ENCODE measurements around the gene CD79B. TPM values are rescaled to one million over a fixed set of nuclear protein-coding genes. Genes with fewer than 3 reads are reported as not detected.
"Not testable (repeated sequence)": the region's sequence is repeated elsewhere in the genome, so short reads cannot be mapped to it uniquely, and the experiment has no call there.

The CD79B gene
- total and polyA plus RNA-seq, 2 experiments from 2014 or later = 1.3 to 2.5 TPM

DNA sequence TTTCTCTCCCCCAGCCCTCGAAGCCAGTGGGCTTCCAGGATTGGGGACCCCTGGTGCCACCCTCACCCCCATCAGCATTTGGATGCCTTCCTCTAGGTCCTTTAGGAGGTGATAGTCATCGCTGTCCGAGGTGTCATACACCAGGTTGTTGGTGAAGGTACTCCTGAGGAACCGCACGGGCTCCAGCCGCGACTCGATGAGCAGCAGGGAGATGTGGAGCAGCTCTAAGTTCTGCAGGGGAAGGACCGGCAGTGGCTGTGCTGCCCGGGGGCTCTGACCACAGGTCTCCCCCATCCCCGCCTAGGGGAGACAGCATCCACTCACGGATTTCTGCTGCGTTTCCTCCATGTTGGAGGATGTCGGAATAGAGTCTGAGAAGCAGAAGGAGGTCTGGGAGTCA is 22.0 kb downstream of the CD79B start:
- H3K36me3 ChIP-seq (ENCODE audit: insufficient read depth) = no peaks in the 10 kb centered on the region
- Mint-ChIP-seq H3K27me3 (ENCODE audit: insufficient read depth, low read depth, poor library complexity) (peaks cover 7% of the 10 kb centered on the region), H3K4me3 (no peak overlapping the region), H3K36me3 (ENCODE audit: low read depth) (no peaks in the 10 kb centered on the region), H3K27ac (no peak overlapping the region), H3K9me3 (no peaks in the 10 kb centered on the region), H3K4me1 (peaks cover 20% of the 10 kb centered on the region)
- H3F3A ChIP-seq (replicated peaks; ENCODE audit: low read depth) = no peaks in the 10 kb centered on the region
- no peak for TF ChIP-seq POLR2AphosphoS5 (IDR thresholded peaks at IDR 0.05; ENCODE audit: low read depth)
- TF ChIP-seq CREB1 (CRISPR knock-in tag; IDR thresholded peaks at IDR 0.05; ENCODE audit: low read depth) = no peak
- no peak for TF ChIP-seq EZH2 (IDR thresholded peaks at IDR 0.05; ENCODE audit: low read depth, unreplicated experiment)
- TF ChIP-seq ZNF331 (CRISPR knock-in tag; IDR thresholded peaks at IDR 0.05; ENCODE audit: low read depth) = no peak
- TF ChIP-seq, protein P1, sequence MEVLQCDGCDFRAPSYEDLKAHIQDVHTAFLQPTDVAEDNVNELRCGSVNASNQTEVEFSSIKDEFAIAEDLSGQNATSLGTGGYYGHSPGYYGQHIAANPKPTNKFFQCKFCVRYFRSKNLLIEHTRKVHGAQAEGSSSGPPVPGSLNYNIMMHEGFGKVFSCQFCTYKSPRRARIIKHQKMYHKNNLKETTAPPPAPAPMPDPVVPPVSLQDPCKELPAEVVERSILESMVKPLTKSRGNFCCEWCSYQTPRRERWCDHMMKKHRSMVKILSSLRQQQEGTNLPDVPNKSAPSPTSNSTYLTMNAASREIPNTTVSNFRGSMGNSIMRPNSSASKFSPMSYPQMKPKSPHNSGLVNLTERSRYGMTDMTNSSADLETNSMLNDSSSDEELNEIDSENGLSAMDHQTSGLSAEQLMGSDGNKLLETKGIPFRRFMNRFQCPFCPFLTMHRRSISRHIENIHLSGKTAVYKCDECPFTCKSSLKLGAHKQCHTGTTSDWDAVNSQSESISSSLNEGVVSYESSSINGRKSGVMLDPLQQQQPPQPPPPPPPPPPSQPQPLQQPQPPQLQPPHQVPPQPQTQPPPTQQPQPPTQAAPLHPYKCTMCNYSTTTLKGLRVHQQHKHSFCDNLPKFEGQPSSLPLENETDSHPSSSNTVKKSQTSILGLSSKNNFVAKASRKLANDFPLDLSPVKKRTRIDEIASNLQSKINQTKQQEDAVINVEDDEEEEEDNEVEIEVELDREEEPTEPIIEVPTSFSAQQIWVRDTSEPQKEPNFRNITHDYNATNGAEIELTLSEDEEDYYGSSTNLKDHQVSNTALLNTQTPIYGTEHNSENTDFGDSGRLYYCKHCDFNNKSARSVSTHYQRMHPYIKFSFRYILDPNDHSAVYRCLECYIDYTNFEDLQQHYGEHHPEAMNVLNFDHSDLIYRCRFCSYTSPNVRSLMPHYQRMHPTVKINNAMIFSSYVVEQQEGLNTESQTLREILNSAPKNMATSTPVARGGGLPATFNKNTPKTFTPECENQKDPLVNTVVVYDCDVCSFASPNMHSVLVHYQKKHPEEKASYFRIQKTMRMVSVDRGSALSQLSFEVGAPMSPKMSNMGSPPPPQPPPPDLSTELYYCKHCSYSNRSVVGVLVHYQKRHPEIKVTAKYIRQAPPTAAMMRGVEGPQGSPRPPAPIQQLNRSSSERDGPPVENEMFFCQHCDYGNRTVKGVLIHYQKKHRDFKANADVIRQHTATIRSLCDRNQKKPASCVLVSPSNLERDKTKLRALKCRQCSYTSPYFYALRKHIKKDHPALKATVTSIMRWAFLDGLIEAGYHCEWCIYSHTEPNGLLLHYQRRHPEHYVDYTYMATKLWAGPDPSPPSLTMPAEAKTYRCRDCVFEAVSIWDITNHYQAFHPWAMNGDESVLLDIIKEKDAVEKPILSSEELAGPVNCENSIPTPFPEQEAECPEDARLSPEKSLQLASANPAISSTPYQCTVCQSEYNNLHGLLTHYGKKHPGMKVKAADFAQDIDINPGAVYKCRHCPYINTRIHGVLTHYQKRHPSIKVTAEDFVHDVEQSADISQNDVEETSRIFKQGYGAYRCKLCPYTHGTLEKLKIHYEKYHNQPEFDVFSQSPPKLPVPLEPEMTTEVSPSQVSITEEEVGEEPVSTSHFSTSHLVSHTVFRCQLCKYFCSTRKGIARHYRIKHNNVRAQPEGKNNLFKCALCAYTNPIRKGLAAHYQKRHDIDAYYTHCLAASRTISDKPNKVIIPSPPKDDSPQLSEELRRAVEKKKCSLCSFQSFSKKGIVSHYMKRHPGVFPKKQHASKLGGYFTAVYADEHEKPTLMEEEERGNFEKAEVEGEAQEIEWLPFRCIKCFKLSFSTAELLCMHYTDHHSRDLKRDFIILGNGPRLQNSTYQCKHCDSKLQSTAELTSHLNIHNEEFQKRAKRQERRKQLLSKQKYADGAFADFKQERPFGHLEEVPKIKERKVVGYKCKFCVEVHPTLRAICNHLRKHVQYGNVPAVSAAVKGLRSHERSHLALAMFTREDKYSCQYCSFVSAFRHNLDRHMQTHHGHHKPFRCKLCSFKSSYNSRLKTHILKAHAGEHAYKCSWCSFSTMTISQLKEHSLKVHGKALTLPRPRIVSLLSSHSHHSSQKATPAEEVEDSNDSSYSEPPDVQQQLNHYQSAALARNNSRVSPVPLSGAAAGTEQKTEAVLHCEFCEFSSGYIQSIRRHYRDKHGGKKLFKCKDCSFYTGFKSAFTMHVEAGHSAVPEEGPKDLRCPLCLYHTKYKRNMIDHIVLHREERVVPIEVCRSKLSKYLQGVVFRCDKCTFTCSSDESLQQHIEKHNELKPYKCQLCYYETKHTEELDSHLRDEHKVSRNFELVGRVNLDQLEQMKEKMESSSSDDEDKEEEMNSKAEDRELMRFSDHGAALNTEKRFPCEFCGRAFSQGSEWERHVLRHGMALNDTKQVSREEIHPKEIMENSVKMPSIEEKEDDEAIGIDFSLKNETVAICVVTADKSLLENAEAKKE (CRISPR knock-in tag; IDR thresholded peaks at IDR 0.05) = no peak
- TF ChIP-seq, protein P2, sequence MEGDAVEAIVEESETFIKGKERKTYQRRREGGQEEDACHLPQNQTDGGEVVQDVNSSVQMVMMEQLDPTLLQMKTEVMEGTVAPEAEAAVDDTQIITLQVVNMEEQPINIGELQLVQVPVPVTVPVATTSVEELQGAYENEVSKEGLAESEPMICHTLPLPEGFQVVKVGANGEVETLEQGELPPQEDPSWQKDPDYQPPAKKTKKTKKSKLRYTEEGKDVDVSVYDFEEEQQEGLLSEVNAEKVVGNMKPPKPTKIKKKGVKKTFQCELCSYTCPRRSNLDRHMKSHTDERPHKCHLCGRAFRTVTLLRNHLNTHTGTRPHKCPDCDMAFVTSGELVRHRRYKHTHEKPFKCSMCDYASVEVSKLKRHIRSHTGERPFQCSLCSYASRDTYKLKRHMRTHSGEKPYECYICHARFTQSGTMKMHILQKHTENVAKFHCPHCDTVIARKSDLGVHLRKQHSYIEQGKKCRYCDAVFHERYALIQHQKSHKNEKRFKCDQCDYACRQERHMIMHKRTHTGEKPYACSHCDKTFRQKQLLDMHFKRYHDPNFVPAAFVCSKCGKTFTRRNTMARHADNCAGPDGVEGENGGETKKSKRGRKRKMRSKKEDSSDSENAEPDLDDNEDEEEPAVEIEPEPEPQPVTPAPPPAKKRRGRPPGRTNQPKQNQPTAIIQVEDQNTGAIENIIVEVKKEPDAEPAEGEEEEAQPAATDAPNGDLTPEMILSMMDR (conservative IDR thresholded peaks at IDR 0.05; ENCODE audit: low read depth in 2 of 2) = no peak
- TF ChIP-seq JUNB (IDR thresholded peaks at IDR 0.05; ENCODE audit: unreplicated experiment) = no peak
- TF ChIP-seq NANOG (IDR thresholded peaks at IDR 0.05; ENCODE audit: borderline replicate concordance) = no peak
- no peak for TF ChIP-seq STAT1 (IDR thresholded peaks at IDR 0.05; ENCODE audit: unreplicated experiment)
- TF ChIP-seq, protein P3, sequence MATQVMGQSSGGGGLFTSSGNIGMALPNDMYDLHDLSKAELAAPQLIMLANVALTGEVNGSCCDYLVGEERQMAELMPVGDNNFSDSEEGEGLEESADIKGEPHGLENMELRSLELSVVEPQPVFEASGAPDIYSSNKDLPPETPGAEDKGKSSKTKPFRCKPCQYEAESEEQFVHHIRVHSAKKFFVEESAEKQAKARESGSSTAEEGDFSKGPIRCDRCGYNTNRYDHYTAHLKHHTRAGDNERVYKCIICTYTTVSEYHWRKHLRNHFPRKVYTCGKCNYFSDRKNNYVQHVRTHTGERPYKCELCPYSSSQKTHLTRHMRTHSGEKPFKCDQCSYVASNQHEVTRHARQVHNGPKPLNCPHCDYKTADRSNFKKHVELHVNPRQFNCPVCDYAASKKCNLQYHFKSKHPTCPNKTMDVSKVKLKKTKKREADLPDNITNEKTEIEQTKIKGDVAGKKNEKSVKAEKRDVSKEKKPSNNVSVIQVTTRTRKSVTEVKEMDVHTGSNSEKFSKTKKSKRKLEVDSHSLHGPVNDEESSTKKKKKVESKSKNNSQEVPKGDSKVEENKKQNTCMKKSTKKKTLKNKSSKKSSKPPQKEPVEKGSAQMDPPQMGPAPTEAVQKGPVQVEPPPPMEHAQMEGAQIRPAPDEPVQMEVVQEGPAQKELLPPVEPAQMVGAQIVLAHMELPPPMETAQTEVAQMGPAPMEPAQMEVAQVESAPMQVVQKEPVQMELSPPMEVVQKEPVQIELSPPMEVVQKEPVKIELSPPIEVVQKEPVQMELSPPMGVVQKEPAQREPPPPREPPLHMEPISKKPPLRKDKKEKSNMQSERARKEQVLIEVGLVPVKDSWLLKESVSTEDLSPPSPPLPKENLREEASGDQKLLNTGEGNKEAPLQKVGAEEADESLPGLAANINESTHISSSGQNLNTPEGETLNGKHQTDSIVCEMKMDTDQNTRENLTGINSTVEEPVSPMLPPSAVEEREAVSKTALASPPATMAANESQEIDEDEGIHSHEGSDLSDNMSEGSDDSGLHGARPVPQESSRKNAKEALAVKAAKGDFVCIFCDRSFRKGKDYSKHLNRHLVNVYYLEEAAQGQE (IDR thresholded peaks at IDR 0.05; ENCODE audit: unreplicated experiment) = no peak
- no peaks in the 10 kb centered on the region for H4K20me1 ChIP-seq (replicated peaks; ENCODE audit: insufficient read depth)
- no peaks in the 10 kb centered on the region for H3K9me2 ChIP-seq (ENCODE audit: insufficient read depth)
- no peak overlapping the region for H2AFZ ChIP-seq
- H3K27me3 ChIP-seq (ENCODE audit: insufficient read depth) = no peaks in the 10 kb centered on the region; the same call in 1 of the 2 replicates
- no peaks in the 10 kb centered on the region for H3K79me2 ChIP-seq (replicated peaks; ENCODE audit: insufficient read depth)
- no peak overlapping the region for H3K4me2 ChIP-seq
- ATAC-seq = no peak
- no peak overlapping the region for H3K27ac ChIP-seq (ENCODE audit: low read depth)
- no peak for DNase-seq (ENCODE audit: low spot score)
- no peaks in the 10 kb centered on the region; the same call in 1 of the 2 replicates for H3K4me1 ChIP-seq (ENCODE audit: insufficient read depth)
- H3K4me3 ChIP-seq = no peak overlapping the region

DNA sequence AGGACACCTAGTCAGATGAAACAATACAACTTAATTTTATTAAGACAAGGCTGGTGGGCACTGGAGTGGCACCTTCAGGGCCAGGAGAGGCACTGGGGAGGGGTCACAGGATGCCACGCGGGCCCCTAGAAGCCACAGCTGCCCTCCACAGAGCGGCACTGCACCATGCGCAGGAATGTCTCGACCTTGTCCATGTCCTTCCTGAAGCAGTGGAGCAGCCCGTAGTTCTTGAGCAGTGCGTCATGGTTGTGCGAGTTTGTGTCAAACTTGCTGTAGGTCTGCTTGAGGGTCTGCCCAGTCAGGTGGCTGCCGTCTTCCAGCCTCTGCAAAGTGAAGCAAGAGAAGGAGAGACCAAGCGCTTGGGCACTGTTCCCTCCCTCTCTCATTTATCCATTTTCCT is 22.5 kb downstream of the CD79B start:
- DNase-seq (ENCODE audit: low spot score); H3K9me2 ChIP-seq (ENCODE audit: insufficient read depth); H4K20me1 ChIP-seq (replicated peaks; ENCODE audit: insufficient read depth); H3K27ac ChIP-seq (ENCODE audit: low read depth); ATAC-seq; H3K79me2 ChIP-seq (replicated peaks; ENCODE audit: insufficient read depth); H3K36me3 Mint-ChIP-seq (ENCODE audit: low read depth); H3F3A ChIP-seq (replicated peaks; ENCODE audit: low read depth); H3K4me3 ChIP-seq; H3K4me3 Mint-ChIP-seq; H3K27me3 ChIP-seq (ENCODE audit: insufficient read depth); H3K27me3 Mint-ChIP-seq (ENCODE audit: insufficient read depth, low read depth, poor library complexity); H3K4me1 ChIP-seq (ENCODE audit: insufficient read depth); H3K27ac Mint-ChIP-seq; H3K4me2 ChIP-seq; H3K9me3 Mint-ChIP-seq; H3K36me3 ChIP-seq (ENCODE audit: insufficient read depth); H2AFZ ChIP-seq: not testable (repeated sequence)
- H3K4me1 Mint-ChIP-seq = peaks cover 20% of the 10 kb centered on the region

Data from GM23338 (cell line).